ENCODE results near the gene VPS9D1.

VPS9D1 gene

DNA sequence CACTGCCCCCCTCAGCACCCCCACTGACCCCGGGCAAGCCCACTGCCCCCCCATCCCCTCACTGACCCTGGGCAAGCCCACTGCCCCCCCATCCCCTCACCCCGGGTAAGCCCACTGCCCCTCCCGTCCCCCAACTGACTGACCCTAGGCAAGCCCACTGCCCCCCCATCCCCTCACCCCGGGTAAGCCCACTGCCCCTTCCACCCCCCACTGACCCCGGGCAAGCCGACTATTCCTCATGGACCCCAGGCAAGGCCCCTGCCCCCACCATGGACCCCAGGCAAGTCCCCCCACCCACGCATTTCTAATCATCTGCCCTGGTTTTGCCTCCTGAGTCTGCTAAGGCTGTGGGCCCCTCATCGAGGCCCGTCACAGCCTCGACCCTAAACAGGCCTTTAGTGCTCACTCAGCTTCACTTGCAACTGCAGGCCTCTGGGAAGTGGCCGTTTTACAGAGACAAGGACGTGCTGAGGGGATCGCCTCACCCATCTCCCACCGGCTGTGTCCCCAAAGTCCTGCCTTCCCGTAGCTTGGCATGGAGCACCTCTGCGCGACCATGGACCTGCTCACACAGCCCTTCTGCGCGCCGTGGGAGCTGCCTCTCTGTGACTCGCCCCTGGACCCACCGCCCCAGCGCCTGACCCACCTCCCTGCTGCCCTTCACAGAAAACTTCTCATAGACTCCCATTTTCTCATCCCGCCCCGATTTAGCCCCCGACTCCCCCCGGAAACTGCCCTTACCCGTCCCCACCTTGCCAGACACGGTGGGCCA lies 3.6 kb downstream of the VPS9D1 start:
- Mint-ChIP-seq H3K27ac (no peak overlapping the region), H3K9me3 (peaks cover 7% of the 10 kb centered on the region), H3K36me3 (ENCODE audit: low read depth) (peaks cover 33% of the 10 kb centered on the region), H3K4me1 (peaks cover 33% of the 10 kb centered on the region), H3K27me3 (ENCODE audit: low read depth, poor library complexity) (peaks cover 3% of the 10 kb centered on the region), H3K4me3 (no peak overlapping the region)
- no peak for TF ChIP-seq CTCF (IDR thresholded peaks at IDR 0.05)
- no peak for DNase-seq

DNA sequence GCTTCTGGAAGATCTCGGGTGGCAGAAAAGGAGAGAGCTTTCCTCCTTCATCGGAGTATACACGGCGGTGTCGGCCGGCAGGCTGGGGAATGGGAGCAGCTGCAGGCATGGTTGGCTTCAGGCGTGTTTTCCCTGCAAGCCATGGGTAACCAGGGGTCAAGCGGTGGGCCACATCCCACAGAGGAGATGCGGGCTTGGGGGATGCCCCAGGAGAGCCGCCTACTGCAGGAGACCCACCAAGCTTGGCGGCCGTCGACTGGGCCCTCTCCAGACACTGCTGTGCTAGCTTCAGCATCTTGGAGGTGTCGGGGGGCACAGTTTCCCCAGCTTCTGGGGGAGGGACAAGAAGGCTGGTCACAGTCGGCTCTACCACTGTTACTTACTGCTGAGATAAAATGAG lies 4.2 kb downstream of the VPS9D1 start:
- Mint-ChIP-seq H3K4me1 (peaks cover 33% of the 10 kb centered on the region), H3K9me3 (peaks cover 7% of the 10 kb centered on the region), H3K36me3 (ENCODE audit: low read depth) (peaks cover 33% of the 10 kb centered on the region), H3K4me3 (no peak overlapping the region), H3K27me3 (ENCODE audit: low read depth, poor library complexity) (peaks cover 3% of the 10 kb centered on the region), H3K27ac (no peak overlapping the region)
- no peak for DNase-seq
- no peak for TF ChIP-seq CTCF (IDR thresholded peaks at IDR 0.05)

- TF ChIP-seq CTCF (IDR thresholded peaks at IDR 0.05), result no peak
- H3K9me3 Mint-ChIP-seq, result peaks cover 7% of the 10 kb centered on the region
- no peaks in the 10 kb centered on the region for H3K27me3 Mint-ChIP-seq (ENCODE audit: low read depth, poor library complexity)
- DNase-seq, result no peak
- peaks cover 22% of the 10 kb centered on the region for H3K36me3 Mint-ChIP-seq (ENCODE audit: low read depth)
- H3K27ac Mint-ChIP-seq, result no peak overlapping the region
- H3K4me3 Mint-ChIP-seq, result peak overlapping the region; percentile 80
- peaks cover 24% of the 10 kb centered on the region for H3K4me1 Mint-ChIP-seq
These were observed 8.4 kb downstream of the VPS9D1 start for GRCh38 chr16:89712274-89712781.

GRCh38 chr16:89711601-89712273 lies 9.0 kb downstream of the VPS9D1 start:
- peaks cover 21% of the 10 kb centered on the region for H3K4me1 Mint-ChIP-seq
- no peak overlapping the region for H3K27ac Mint-ChIP-seq
- H3K36me3 Mint-ChIP-seq (ENCODE audit: low read depth), result peaks cover 19% of the 10 kb centered on the region
- H3K27me3 Mint-ChIP-seq (ENCODE audit: low read depth, poor library complexity), result no peaks in the 10 kb centered on the region
- H3K9me3 Mint-ChIP-seq, result peaks cover 7% of the 10 kb centered on the region
- DNase-seq, result peak; percentile 77
- H3K4me3 Mint-ChIP-seq, result peak overlapping the region; percentile 80
- no peak for TF ChIP-seq CTCF (IDR thresholded peaks at IDR 0.05)

DNA sequence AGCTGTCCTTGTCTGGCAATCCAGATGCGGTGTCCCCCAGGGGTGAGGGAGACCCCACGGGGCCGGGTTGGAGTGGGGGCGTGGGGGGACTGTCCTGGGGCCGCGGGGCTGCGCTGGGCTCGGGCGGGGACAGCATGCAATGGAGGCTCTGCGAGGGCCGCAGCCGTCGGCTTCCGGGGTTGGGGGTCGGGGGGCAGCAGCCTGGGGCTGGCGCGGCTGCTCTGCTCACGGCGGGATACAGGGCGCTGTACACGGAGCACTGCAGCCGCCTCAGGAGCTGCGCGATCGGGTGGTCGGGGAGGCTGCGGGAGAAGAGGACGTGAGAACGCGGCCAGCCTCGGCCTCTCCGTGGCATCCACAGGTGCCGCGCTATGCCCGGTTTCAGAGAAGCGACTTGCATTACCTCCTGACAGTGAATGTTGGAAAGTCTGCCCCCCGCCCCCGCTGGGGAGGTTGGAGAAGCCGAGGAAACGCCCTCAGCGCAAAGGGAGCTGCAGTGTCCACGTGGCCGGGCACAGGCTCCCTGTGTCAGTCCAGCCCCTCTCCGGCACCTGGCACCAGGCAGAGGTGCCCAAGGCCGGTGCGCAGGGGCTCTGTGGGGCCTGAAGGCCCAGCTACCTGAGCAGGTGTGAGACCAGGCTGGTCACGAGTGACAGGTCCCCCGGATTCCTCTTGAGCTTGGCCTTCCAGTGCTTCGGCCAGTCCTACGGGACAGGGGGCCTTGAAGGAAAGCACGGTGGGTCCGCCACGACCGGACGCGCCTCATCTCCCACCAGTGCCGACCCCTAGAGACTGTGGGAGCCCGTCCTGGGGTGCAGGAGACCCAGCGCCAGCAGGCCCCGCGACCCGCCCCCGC lies 9.8 kb downstream of the VPS9D1 start:
- no peak for TF ChIP-seq CTCF (IDR thresholded peaks at IDR 0.05)
- peaks cover 7% of the 10 kb centered on the region for H3K9me3 Mint-ChIP-seq
- H3K4me3 Mint-ChIP-seq, result no peak overlapping the region

More for the DNA sequence above, 9.8 kb downstream of the VPS9D1 start:
- Mint-ChIP-seq H3K27ac (no peak overlapping the region), H3K4me1 (peaks cover 18% of the 10 kb centered on the region), H3K36me3 (ENCODE audit: low read depth) (peaks cover 14% of the 10 kb centered on the region), H3K27me3 (ENCODE audit: low read depth, poor library complexity) (no peaks in the 10 kb centered on the region)
- DNase-seq, result no peak
